ENCODE data around the gene AIG1. TPM values are rescaled to one million over a fixed set of nuclear protein-coding genes. Genes with fewer than 3 reads are reported as not detected.

AIG1 gene
- polyA plus RNA-seq, 3 donors, result 99.9 to 116 (median 112) TPM

DNA sequence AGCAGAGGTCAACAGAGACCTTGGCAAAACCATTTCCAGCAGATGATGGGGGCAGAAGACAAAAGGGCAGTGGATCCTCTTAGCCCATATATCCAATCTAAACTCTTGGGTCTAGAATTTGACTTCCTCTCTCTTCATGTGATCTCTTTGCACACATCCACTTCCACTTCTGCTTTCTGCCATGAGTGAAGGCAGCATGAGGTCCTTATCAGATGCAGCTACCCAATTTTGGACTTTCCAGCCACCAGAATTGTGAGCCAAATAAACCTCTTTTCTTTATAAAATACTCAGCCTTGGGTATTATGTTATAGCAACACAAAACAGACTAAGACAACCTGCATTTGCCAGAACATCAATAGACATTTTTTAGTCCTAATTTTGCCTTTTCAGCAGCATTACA is 198.3 kb downstream of the AIG1 start:
- DNase-seq (ENCODE audit: low read depth in 3 of 3, low spot score in 2 of 3), result no peak

DNA sequence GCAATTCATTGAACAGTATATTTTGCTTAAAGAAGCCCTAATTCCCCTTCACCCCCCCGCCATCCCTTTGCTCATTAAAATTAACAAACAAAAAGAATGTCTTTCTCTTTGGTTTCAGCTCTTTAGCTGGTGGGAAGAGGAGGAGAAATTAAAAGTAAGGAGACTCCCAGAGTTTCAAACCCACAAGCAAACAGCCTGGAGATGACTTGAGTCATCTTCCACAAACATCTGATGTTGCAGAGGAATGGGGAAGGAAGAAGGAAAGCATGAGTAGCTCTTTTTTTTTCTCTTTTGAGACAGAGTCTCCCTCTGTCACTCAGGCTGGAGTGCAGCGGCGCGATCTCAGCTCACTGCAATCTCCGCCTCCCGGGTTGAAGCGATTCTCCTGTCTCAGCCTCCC is 200.2 kb downstream of the AIG1 start:
- no peak for DNase-seq (ENCODE audit: low read depth in 3 of 3, low spot score in 2 of 3)

DNA sequence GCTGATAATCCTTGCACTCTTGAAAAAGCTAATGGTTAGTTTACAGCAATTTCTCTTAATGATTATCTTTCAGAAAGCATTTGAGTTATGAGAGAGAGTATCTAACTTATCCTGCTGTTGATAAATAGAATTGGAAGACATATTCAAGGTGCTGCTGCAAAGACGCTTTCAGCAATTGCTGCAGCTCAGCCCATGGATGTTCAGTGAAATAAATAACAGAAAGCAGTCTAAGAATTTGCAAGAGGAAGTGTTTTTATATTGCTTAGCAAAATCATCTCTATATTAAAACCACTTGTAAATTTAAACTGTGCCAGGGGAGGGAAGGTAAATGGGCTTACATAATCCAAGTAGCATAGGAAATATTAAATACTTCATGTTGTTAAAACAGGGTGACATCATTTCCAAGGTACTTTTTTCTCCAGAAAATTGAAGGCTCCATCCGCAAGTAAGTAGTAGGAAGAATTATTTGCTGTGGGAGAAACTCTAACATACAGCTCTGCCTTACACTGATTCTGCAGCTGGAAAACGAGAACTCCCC is 201.3 kb downstream of the AIG1 start:
- no peak for DNase-seq (ENCODE audit: low read depth in 3 of 3, low spot score in 2 of 3)

GRCh38 chr6:143262859-143263258 is 202.2 kb downstream of the AIG1 start:
- DNase-seq (ENCODE audit: low read depth in 3 of 3, low spot score in 2 of 3), result no peak

GRCh38 chr6:143264379-143264778 is 203.7 kb downstream of the AIG1 start:
- DNase-seq (ENCODE audit: low read depth in 3 of 3, low spot score in 2 of 3), result no peak

DNA sequence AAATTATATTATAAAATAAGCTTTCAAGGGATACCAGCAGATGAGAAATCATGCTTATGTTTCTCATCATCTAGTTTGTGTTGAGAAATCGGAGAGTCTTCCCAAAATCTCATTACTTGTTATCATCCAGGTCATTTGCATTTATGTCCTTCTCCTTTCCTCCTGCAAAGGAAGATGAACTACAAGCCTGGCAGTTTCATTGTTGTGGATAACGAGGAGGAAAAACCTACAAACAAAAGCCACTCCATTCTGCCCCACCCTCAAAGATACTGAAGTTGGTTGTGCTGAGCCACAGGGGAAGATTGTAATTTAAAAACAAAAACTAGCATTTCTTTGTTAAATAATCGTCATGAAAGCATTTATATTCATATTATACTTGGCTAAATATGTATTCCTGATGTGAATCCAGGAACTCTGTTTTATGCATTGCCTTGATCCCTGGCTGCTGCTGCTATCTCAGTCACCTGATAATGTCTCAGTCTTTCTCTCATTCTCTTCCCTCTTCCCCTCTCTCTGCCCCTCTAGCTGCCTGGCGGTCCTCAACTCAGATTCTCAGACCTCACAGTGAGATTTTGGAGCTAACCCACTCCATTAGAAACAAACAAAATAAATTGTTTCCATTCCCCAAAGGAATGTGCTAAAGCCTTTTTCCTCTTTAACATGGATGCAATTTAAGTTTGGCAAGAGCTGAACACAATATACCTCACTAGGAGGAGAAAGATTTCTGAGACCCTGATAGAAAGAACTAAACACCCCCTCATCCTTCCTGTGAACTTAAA is 204.5 kb downstream of the AIG1 start:
- no peak for DNase-seq (ENCODE audit: low read depth in 3 of 3, low spot score in 2 of 3)

DNA sequence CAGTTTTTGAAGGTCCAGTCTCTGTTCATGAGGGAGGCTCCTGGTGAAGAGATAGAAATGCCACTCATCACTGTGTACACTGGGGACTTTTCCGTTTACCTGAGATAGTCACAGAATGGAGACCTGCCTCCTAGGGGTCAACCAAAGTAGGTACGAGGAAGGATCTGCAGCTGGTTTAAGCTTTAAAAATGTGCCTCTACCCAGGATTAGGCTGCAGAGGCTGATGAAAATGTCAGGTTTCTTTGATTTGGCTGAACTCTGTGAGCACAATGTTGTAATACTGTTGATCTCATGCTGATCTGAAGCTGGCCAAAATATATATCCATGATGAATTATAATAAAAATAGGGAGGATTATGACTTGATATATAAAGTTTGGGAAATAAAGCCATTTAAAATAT is 207.1 kb downstream of the AIG1 start:
- DNase-seq (ENCODE audit: low read depth in 3 of 3, low spot score in 2 of 3), result no peak

DNA sequence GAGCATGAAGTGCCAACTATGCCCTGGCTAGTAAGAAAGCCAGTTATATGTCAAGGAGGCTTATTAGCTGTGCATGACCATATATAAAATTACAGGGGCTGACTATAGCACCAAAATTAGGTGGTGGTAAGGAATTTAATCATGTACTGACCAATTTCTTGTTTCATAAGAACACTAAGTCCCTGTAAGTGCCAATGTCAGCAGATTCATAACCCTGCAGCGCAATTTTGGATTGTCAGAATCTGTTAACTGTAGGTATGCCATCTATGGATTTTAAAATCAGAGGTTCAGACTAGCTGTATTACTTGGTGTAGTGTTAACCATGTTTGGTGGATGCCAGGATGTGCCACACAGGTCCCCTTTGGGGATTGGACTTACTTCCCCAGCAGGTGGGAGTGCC is 207.8 kb downstream of the AIG1 start:
- DNase-seq (ENCODE audit: low read depth in 3 of 3, low spot score in 2 of 3), result no peak

DNA sequence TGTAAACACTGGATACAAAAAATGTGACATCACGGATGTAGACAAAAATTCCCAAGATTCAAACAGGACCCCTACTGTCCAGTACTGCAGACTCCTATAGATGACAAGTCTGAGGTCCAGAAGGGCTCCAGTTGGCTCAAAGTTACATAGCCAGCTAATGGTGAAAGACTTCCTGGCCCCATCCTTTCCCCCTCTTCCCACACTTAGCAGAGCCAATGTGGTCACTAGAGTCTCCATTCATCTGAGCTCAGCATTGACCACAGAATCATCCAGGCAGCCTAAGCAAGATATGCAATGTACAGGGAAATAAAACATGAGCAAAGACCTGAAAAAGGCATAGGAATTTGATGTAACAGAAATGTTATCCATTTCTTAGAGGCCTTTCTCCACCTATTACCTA is 209.3 kb downstream of the AIG1 start:
- DNase-seq (ENCODE audit: low read depth in 3 of 3, low spot score in 2 of 3), result no peak

GRCh38 chr6:143271024-143271423 is 210.3 kb downstream of the AIG1 start:
- DNase-seq (ENCODE audit: low read depth in 3 of 3, low spot score in 2 of 3), result no peak

GRCh38 chr6:143276436-143276835 is 215.7 kb downstream of the AIG1 start:
- no peak for DNase-seq (ENCODE audit: low read depth in 3 of 3, low spot score in 2 of 3)

DNA sequence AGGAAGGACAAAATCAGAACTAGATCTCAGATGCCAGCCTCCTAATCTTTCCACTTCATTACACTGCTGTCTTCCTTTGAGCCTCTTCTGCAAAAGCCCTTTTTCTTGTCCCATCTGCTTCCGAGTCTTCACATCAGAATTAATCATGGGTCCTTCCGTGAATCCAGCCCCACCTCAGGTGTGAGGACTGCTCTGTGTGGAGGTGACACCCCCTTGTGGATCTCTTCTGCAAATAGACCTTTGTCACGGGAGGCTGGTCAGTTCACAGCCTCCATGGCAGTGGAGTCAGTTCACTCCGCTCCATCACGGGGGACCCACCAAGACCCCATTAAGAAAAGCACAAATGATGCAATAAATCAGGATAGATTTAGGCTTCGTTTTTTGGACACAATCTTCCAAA is 218.7 kb downstream of the AIG1 start:
- no peak for DNase-seq (ENCODE audit: low read depth in 3 of 3, low spot score in 2 of 3)

GRCh38 chr6:143283887-143284645 is 223.4 kb downstream of the AIG1 start:
- DNase-seq (ENCODE audit: low read depth in 3 of 3, low spot score in 2 of 3), result peak in 2 of 3 donors; percentile 29 to 32

DNA sequence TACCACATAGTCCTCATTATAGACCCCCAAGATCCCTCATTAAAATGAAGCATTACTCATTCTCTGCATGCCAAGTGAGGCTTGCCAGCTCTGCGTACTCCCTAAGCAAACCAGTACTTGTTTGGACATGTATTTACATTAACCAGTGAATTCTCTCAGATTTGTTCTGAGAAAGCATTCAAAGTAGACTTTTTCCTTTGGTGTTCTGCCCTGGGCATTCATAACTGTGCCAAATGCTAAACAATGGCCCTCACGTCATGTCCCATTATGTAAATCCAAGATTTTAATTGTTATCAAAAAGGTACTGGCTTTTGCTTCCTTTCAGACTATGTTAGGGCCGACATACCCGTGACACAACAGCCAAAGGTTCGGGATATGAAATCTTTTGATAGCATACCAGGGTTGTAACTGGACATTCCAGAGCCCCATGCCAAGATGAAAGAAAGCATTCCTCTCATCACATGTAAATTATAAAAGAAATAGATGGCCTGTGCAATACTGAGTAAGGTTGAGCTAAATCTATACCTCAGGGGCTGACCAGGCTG is 225.6 kb downstream of the AIG1 start:
- no peak for DNase-seq (ENCODE audit: low read depth in 3 of 3, low spot score in 2 of 3)

DNA sequence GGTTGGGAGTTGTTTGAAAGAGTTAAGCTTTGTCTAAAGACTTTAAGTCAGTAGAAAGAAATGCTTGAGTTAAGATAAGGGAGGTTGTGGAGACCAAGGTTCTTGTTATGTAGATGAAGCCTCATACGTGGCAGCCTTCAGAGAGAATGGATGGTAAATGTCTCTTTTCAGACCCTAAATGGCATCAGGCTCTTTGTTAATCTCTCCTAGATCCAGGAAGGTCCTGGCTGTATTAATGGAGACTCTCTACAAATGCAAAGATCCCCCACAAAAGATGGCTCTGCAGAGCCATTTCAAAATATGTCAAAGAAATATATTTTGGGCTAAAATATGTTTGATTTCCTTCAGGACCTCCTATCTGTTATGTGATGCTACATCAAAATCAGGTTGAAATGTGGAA is 228.2 kb downstream of the AIG1 start:
- DNase-seq (ENCODE audit: low read depth in 3 of 3, low spot score in 2 of 3), result no peak

- DNase-seq (ENCODE audit: low read depth in 3 of 3, low spot score in 2 of 3), result no peak
These were observed 229.5 kb downstream of the AIG1 start for GRCh38 chr6:143290206-143290605.

GRCh38 chr6:143293523-143293922 is 232.8 kb downstream of the AIG1 start:
- DNase-seq (ENCODE audit: low read depth in 3 of 3, low spot score in 2 of 3), result no peak

DNA sequence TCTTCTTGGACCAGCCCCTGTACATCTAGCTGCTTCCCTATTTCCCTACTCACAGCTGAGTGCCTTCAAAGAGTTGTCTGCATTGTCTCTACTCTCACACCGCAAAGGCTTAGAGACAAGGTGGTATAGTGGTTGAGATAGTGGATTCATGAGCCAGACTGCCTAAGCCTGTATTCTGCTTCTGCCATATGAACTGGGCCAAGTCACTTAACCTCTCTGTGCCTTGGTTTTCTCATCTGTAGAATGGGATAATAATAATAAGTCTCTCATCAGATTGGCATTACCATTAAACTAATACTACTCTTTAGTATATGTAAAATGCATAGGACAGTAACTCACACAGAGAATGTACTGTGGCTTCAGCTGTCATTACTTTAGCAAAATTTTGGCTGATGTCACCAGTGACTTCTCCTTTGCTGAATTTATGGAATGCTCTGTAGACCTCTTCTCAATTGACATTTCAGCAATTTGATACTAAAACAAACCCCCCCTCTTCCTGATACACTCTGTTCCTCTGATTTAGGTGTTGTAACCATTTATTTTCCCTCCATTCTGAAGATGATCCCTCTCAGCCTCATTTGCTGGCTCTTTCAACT is 233.7 kb downstream of the AIG1 start:
- DNase-seq (ENCODE audit: low read depth in 3 of 3, low spot score in 2 of 3), result no peak

GRCh38 chr6:143295932-143296331 is 235.2 kb downstream of the AIG1 start:
- DNase-seq (ENCODE audit: low read depth in 3 of 3, low spot score in 2 of 3), result no peak

GRCh38 chr6:143298071-143298470 is 237.4 kb downstream of the AIG1 start:
- DNase-seq (ENCODE audit: low read depth in 3 of 3, low spot score in 2 of 3), result no peak
